K562 (cell line): ENCODE measurements around the gene ATG7. TPM values are rescaled to one million over a fixed set of nuclear protein-coding genes. Genes with fewer than 3 reads are reported as not detected.

ENCODE experiments used
- ATAC-seq: fragments of 200-7000 bp; cut with Tn5 transposase; 3 replicates; pipeline ENCODE4 v1.9.1; 2020; ENCODE audit warnings: moderate library complexity
- BruUV-seq: library from RNA; stranded (reverse); fragments of 400-500 nt; replicated peaks from 2 replicates; lab custom pipeline; 2021; lab: Mats Ljungman, UMichigan
- CTCF ChIA-PET: fragments of 300-600 bp; formaldehyde crosslinking; extraction: SDS; loops from one replicate; lab custom pipeline; 2021; ENCODE audit warnings: low intra/inter-chr PET ratio; lab: Yijun Ruan, JAX
- POLR2A ChIA-PET: fragments of 300-600, 350-650 bp; sonication (Branson Sonifier 250); formaldehyde crosslinking; extraction: SDS; loops from one replicate; lab custom pipeline; 2021; ENCODE audit warnings: antibody characterized with exemption, inconsistent platforms; lab: Yijun Ruan, JAX
- DNase-seq, 4 experiments: peaks; one replicate each; pipeline versions ENCODE4 v3.0.0 to v3.0.0-alpha.2; 2011 to 2018; ENCODE audit warnings: low spot score in 3 of 4, mixed read lengths in 3 of 4; ENCODE audit errors: extremely low read depth in 1 of 4
- FAIRE-seq: peaks from 2 replicates; lab custom pipeline; 2011; peaks lifted over from hg19 to GRCh38; lab: Jason Lieb, UNC
- H2AFZ ChIP-seq: 2 replicates; pipeline ENCODE4 v1.6.0; 2011; ENCODE audit warnings: low read depth, low read length, control low read depth, inconsistent platforms
- H3K27ac ChIP-seq: fragments of 200-600 bp; 3 replicates; pipeline ENCODE4 v1.8.0; 2011; ENCODE audit warnings: low read depth, mild to moderate bottlenecking, control low read depth, inconsistent platforms, low read length, moderate library complexity, mixed read lengths; ENCODE audit errors: extremely low read depth
- H3K27me3 ChIP-seq, 2 experiments: fragments of 300-600 bp in 1 of 2; 2 replicates in 1 of 2; 3 replicates in 1 of 2; pipeline versions ENCODE4 v1.6.0 to v1.8.0; 2011; ENCODE audit warnings: inconsistent platforms in 2 of 2, low read length in 2 of 2, mild to moderate bottlenecking in 1 of 2, mixed read lengths in 1 of 2, moderate library complexity in 1 of 2; ENCODE audit not compliant: control insufficient read depth in 2 of 2, insufficient read depth in 2 of 2
- H3K36me3 ChIP-seq: fragments of 300-600 bp; 3 replicates; pipeline ENCODE4 v1.8.0; 2011; ENCODE audit warnings: mild to moderate bottlenecking, low read length, inconsistent platforms; ENCODE audit not compliant: control insufficient read depth, insufficient read depth
- H3K4me1 ChIP-seq, 2 experiments: fragments of 200-600 bp in 1 of 2; replicated peaks in 1 of 2; 2 replicates in 1 of 2; 3 replicates in 1 of 2; pipeline versions ENCODE4 v1.5.1 to v1.8.0; 2011; ENCODE audit warnings: inconsistent platforms in 2 of 2, low read length in 2 of 2, mild to moderate bottlenecking in 1 of 2, mixed read lengths in 1 of 2, moderate library complexity in 1 of 2; ENCODE audit not compliant: control insufficient read depth in 2 of 2, insufficient read depth in 2 of 2
- H3K4me2 ChIP-seq: 2 replicates; pipeline ENCODE4 v1.6.1; 2011; ENCODE audit warnings: low read length, control low read depth, inconsistent platforms, mixed read lengths; ENCODE audit not compliant: insufficient read depth
- H3K4me3 ChIP-seq: fragments of 200-600 bp; sonication (generic), shearing (Covaris generic); 2 replicates; pipeline ENCODE4 v1.5.1; 2016; ENCODE audit warnings: control low read depth, inconsistent platforms
- H3K79me2 ChIP-seq: fragments of 200-600 bp; 3 replicates; pipeline ENCODE4 v1.8.0; 2011; ENCODE audit warnings: low read length, inconsistent platforms; ENCODE audit not compliant: control insufficient read depth, insufficient read depth
- H3K9ac ChIP-seq, 2 experiments: 2 replicates each; pipeline versions ENCODE4 v1.6.0 to v1.6.1; 2011; ENCODE audit warnings: low read depth in 2 of 2, low read length in 2 of 2, control low read depth in 1 of 2, inconsistent platforms in 1 of 2, mild to moderate bottlenecking in 1 of 2, mixed read lengths in 1 of 2; ENCODE audit not compliant: insufficient read depth in 1 of 2
- H3K9me1 ChIP-seq: one replicate; pipeline ENCODE4 v1.6.0; 2011; ENCODE audit warnings: inconsistent platforms, mild to moderate bottlenecking, low read length, moderate library complexity; ENCODE audit not compliant: control insufficient read depth, insufficient read depth
- H3K9me3 ChIP-seq: replicated peaks from 2 replicates; pipeline ENCODE4 v1.5.1; 2011; ENCODE audit warnings: low read depth, low read length, inconsistent platforms; ENCODE audit not compliant: control insufficient read depth, insufficient read depth
- H4K20me1 ChIP-seq: replicated peaks from 2 replicates; pipeline ENCODE4 v1.6.1; 2011; ENCODE audit warnings: low read length, inconsistent platforms, mixed read lengths; ENCODE audit not compliant: control insufficient read depth, insufficient read depth
- ESRRB ChIP-seq: fragments of 250-450 bp; sonication (Bioruptor Pico); IDR thresholded peaks from 2 replicates; pipeline ENCODE4 v1.5.0; 2020; ENCODE audit warnings: mild to moderate bottlenecking, moderate library complexity, borderline replicate concordance
- FOS ChIP-seq: IDR thresholded peaks from 3 replicates; pipeline ENCODE4 v1.6.1; 2011; ENCODE audit not compliant: insufficient read length; ENCODE audit errors: extremely low read depth
- SPI1 ChIP-seq: IDR thresholded peaks from 2 replicates; pipeline ENCODE4 v1.6.1; 2011; ENCODE audit warnings: low read depth, low read length, control low read depth, borderline replicate concordance
- ZFPM2 ChIP-seq: fragments of 250-450 bp; sonication (Bioruptor Pico); IDR thresholded peaks from 2 replicates; pipeline ENCODE4 v1.5.1; 2022; ENCODE audit warnings: mild to moderate bottlenecking
- ZNF780A ChIP-seq: fragments of 250-450 bp; sonication (Bioruptor Pico); IDR thresholded peaks from 2 replicates; pipeline ENCODE4 v1.5.0; 2021; ENCODE audit warnings: mild to moderate bottlenecking
- WGBS: fragments of 100-300 bp; shearing (Covaris generic); methylation state at CpG from one replicate; pipeline ENCODE4 v1.1.6; 2016; ENCODE audit warnings: low coverage, mixed read lengths; ENCODE audit not compliant: insufficient coverage; ENCODE audit errors: missing lambda C conversion rate; 5-methylcytosine and 5-hydroxymethylcytosine counted together
- in situ Hi-C: fragments of 300-500 bp; cut with MboI; formaldehyde crosslinking; loops from 4 replicates; pipeline ENCODE4 v1.15.0; 2018; ENCODE audit warnings: inconsistent platforms, mixed read lengths
- intact Hi-C: fragments of 100-400 bp; cut with micrococcal nuclease; formaldehyde crosslinking; loops from 2 replicates; pipeline ENCODE4 v1.14.2; 2022
- polyA plus RNA-seq, 8 experiments: library from polyadenylated mRNA; depleted of rRNA in 4 of 8; stranded (reverse) in 5 of 8; unstranded in 3 of 8; fragments of >200 nt; fragmentation: Nextera tagmentation in 2 of 8; fragmentation: Illumina TruSeq in 1 of 8; extraction: Ambion mirVana in 2 of 8; extraction: Trizol in 1 of 8; gene quantifications; 2 replicates each; pipeline versions ENCODE4 v1.2.1 to v1.2.3, GENCODE V29; 2011 to 2014; ENCODE audit warnings: inconsistent platforms in 1 of 8, missing spikeins in 1 of 8
- total RNA-seq, 7 experiments: library from RNA; depleted of rRNA in 6 of 7; stranded (reverse); fragments of >200 nt in 6 of 7; fragmentation: Illumina TruSeq in 2 of 7; extraction: Trizol in 2 of 7; gene quantifications; 2 replicates each; pipeline versions ENCODE4 v1.2.1 to v1.2.3, GENCODE V29; 2011 to 2021; ENCODE audit warnings: low replicate concordance in 1 of 7
- TF ChIP-seq, protein P1 (sequence below): fragments of 250-450 bp; sonication (Bioruptor Pico); IDR thresholded peaks from 2 replicates; pipeline ENCODE4 v1.8.0; 2021; ENCODE audit warnings: moderate library complexity, mild to moderate bottlenecking, inconsistent platforms

The ATG7 gene
- total and polyA plus RNA-seq, 9 of the 15 experiments (the other 6 are each of a cell fraction or from before 2014, with no cell fraction given), result 18.3 to 45.3 (median 33.6) TPM

- H3K36me3 ChIP-seq, result no peaks in the 10 kb centered on the region
- H3K27ac ChIP-seq, result no peak overlapping the region
- DNase-seq, result no peak
- TF ChIP-seq SPI1 (no peak), ZFPM2 (no peak), ESRRB (CRISPR knock-in tag) (no peak), FOS (no peak), ZNF780A (CRISPR knock-in tag) (no peak)
- TF ChIP-seq, protein P1, sequence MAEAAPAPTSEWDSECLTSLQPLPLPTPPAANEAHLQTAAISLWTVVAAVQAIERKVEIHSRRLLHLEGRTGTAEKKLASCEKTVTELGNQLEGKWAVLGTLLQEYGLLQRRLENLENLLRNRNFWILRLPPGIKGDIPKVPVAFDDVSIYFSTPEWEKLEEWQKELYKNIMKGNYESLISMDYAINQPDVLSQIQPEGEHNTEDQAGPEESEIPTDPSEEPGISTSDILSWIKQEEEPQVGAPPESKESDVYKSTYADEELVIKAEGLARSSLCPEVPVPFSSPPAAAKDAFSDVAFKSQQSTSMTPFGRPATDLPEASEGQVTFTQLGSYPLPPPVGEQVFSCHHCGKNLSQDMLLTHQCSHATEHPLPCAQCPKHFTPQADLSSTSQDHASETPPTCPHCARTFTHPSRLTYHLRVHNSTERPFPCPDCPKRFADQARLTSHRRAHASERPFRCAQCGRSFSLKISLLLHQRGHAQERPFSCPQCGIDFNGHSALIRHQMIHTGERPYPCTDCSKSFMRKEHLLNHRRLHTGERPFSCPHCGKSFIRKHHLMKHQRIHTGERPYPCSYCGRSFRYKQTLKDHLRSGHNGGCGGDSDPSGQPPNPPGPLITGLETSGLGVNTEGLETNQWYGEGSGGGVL, result no peak
- ATAC-seq, result no peak
- intact Hi-C loops, result no loop called here
- no peaks in the 10 kb centered on the region for H3K9me3 ChIP-seq
- 56% methylated on average over 12 of the region's 12 CpGs for WGBS
- BruUV-seq, result no TSS peak
- CTCF ChIA-PET, result no interaction called here
- POLR2A ChIA-PET, result interaction anchor here (0.6 to 1.2 kb wide), 3 partner anchors 22 to 101 kb away, joined by 3 read pairs; no protein-coding TSS in a partner anchor
- no peaks in the 10 kb centered on the region; the same call in 1 of the 2 replicates for H4K20me1 ChIP-seq
- H2AFZ ChIP-seq, result no peak overlapping the region
- no peak overlapping the region for H3K4me2 ChIP-seq
- no peaks in the 10 kb centered on the region for H3K9me1 ChIP-seq
- H3K9ac ChIP-seq, result 0 out of 4 replicates have a peak overlapping the region, but pooled peaks of 1 of the 2 experiments have one; percentile 17
- no peaks in the 10 kb centered on the region for H3K27me3 ChIP-seq
- no peak for FAIRE-seq
- no peaks in the 10 kb centered on the region for H3K79me2 ChIP-seq
- peaks cover 0 to 4% of the 10 kb centered on the region in 2 experiments; a peak in 2 of 5 replicates for H3K4me1 ChIP-seq
- no peak overlapping the region for H3K4me3 ChIP-seq
- in situ Hi-C loops, result no loop called here
Measured at GRCh38 chr3:11536936-11537612, 264.9 kb downstream of the ATG7 start.
